Measurements from ENCODE around the gene NOC4L. TPM values are rescaled to one million over a fixed set of nuclear protein-coding genes. Genes with fewer than 3 reads are reported as not detected.

NOC4L gene
- total RNA-seq, 1 donor from 2014 or later: 17.8 TPM

DNA sequence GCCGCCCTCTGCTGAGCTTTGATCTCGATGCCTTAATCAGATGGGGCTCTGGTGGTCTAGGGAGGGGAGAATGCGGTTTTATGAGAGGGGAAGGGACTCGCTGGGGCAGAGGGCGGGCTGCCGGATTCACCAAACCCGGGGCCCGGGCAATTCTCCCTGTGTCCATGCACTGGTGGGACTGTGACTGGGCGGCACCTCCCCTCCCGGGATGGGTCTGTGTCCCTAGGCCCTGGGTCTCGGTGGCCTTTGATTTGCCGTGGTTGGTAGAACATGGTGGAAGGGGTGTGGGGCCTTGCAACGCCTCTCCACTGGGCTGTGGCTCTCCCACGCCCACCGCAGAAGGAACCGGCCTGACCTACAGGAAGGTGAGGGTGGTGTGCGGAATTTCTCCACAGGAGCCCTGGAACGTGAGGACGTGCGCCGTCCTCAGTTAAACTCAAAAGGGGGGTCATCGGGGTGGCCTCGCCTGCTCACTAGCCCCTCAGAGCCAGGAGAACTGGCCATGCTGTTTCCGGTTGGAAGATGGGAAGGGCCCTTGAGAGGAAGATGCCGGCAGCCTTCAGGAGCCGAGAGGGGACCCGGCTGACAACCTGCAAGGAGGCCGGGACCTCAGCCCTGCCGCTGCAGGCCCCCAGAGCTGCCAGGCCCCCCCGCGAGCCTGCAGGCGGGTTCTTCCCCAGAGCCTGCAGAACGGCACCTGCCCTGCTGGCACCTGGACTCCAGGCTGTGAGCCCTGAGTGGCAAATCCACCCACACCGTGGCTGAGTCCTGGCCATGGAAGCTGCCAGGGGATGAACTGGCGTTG lies 43.6 kb downstream of the NOC4L start:
- Mint-ChIP-seq H3K27ac (ENCODE audit: unreplicated experiment) (no peak overlapping the region), H3K27me3 (ENCODE audit: unreplicated experiment) (peaks cover 8% of the 10 kb centered on the region), H3K36me3 (ENCODE audit: unreplicated experiment) (peaks cover 17% of the 10 kb centered on the region), H3K9me3 (ENCODE audit: unreplicated experiment) (peaks cover 15% of the 10 kb centered on the region), H3K4me1 (ENCODE audit: low read depth, unreplicated experiment) (no peaks in the 10 kb centered on the region), H3K4me3 (ENCODE audit: unreplicated experiment) (no peak overlapping the region)
- no peak for DNase-seq
- TF ChIP-seq, protein P1, sequence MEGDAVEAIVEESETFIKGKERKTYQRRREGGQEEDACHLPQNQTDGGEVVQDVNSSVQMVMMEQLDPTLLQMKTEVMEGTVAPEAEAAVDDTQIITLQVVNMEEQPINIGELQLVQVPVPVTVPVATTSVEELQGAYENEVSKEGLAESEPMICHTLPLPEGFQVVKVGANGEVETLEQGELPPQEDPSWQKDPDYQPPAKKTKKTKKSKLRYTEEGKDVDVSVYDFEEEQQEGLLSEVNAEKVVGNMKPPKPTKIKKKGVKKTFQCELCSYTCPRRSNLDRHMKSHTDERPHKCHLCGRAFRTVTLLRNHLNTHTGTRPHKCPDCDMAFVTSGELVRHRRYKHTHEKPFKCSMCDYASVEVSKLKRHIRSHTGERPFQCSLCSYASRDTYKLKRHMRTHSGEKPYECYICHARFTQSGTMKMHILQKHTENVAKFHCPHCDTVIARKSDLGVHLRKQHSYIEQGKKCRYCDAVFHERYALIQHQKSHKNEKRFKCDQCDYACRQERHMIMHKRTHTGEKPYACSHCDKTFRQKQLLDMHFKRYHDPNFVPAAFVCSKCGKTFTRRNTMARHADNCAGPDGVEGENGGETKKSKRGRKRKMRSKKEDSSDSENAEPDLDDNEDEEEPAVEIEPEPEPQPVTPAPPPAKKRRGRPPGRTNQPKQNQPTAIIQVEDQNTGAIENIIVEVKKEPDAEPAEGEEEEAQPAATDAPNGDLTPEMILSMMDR (IDR thresholded peaks at IDR 0.05; ENCODE audit: partially characterized antibody, unreplicated experiment): no peak

DNA sequence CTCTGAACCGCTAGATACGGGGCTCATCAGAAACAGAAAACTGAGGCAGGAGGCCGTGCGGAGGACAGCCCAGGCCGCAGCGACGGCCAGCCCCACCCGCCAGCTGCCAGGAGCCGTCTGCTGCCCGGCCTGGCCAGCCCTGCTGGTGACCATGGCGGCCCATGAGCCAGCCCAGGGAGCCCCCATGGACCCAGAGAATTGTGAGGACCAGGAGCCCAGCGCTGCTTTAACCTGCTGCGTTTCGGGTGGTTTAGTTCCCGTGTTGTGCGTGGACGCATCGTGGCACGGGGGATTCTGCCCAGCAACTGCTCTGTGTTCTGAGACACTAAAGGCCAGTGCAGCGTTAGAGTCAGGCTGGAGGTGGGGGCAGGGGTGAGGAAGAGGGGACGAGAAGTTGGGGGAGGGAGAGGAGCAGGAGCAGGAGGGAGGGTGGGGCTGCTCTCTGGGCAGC lies 44.2 kb downstream of the NOC4L start:
- TF ChIP-seq, protein P1 (IDR thresholded peaks at IDR 0.05; ENCODE audit: partially characterized antibody, unreplicated experiment): no peak
- Mint-ChIP-seq H3K4me1 (ENCODE audit: low read depth, unreplicated experiment) (no peaks in the 10 kb centered on the region), H3K36me3 (ENCODE audit: unreplicated experiment) (peaks cover 13% of the 10 kb centered on the region), H3K4me3 (ENCODE audit: unreplicated experiment) (no peak overlapping the region), H3K27me3 (ENCODE audit: unreplicated experiment) (peaks cover 6% of the 10 kb centered on the region), H3K27ac (ENCODE audit: unreplicated experiment) (no peak overlapping the region), H3K9me3 (ENCODE audit: unreplicated experiment) (peaks cover 11% of the 10 kb centered on the region)
- DNase-seq: no peak

GRCh38 chr12:132188916-132189325 lies 44.7 kb downstream of the NOC4L start:
- Mint-ChIP-seq H3K36me3 (ENCODE audit: unreplicated experiment) (peaks cover 15% of the 10 kb centered on the region), H3K4me3 (ENCODE audit: unreplicated experiment) (peak overlapping the region; percentile 95), H3K27me3 (ENCODE audit: unreplicated experiment) (peaks cover 6% of the 10 kb centered on the region), H3K9me3 (ENCODE audit: unreplicated experiment) (peaks cover 11% of the 10 kb centered on the region), H3K27ac (ENCODE audit: unreplicated experiment) (peak overlapping the region; percentile 91), H3K4me1 (ENCODE audit: low read depth, unreplicated experiment) (no peaks in the 10 kb centered on the region)
- DNase-seq: no peak
- TF ChIP-seq, protein P1 (IDR thresholded peaks at IDR 0.05; ENCODE audit: partially characterized antibody, unreplicated experiment): no peak

DNA sequence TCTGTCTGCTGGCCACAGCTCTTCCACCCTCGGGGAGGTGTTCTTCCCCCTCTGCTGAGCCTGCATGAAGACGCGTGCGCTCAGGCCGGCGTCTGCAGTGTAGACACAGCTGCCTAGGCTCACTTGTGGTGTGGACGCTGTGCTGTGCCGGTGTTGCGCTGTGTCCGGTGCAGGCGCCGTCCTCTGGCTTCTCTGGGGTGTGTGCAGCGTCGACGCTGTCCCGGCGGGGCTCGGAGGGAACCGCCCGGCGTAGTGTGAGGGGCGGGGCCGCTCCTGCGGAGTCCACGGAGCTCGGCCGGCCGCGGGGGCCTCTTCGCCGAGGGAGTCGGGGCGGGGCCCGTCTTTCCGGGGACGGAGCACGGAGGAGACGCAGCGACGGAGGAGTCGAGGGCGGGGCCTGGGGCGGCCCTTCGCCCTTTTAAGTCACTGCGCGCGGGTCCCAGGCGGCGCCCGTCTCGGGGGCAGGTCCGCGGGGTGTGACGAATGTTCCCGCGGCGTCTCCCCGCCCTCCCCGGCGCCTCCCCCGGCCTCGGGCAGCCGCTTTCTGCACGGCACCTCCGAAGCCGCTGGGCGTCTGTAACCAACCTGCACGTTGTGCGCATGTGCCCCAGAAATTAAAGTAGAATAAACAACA lies 45.2 kb downstream of the NOC4L start:
- peaks cover 15% of the 10 kb centered on the region for H3K36me3 Mint-ChIP-seq (ENCODE audit: unreplicated experiment)
- H3K4me1 Mint-ChIP-seq (ENCODE audit: low read depth, unreplicated experiment): no peaks in the 10 kb centered on the region
- peaks cover 11% of the 10 kb centered on the region for H3K9me3 Mint-ChIP-seq (ENCODE audit: unreplicated experiment)
- H3K4me3 Mint-ChIP-seq (ENCODE audit: unreplicated experiment): peak overlapping the region; percentile 95
- peak overlapping the region; percentile 91 for H3K27ac Mint-ChIP-seq (ENCODE audit: unreplicated experiment)
- H3K27me3 Mint-ChIP-seq (ENCODE audit: unreplicated experiment): peaks cover 6% of the 10 kb centered on the region
- TF ChIP-seq, protein P1 (IDR thresholded peaks at IDR 0.05; ENCODE audit: partially characterized antibody, unreplicated experiment): no peak
- peak; percentile 85 for DNase-seq
